ENCODE data around the gene SLC25A4.

GRCh38 chr4:185145572-185145971, 2.5 kb downstream of the SLC25A4 start:
- TF ChIP-seq CTCF (IDR thresholded peaks at IDR 0.05 in 4 of 5, conservative IDR thresholded peaks at IDR 0.05 in 1 of 5) (no peak), POLR2A (IDR thresholded peaks at IDR 0.05) (peak; percentile 31)

Data from gastrocnemius medialis (tissue), 4 donors.